IPS DF 6.9 (cell line): ENCODE measurements around the gene ME1.
"Not testable (repeated sequence)": the region's sequence is repeated elsewhere in the genome, so short reads cannot be mapped to it uniquely, and the experiment has no call there.

Experiments
- DNase-seq: peaks from one replicate; pipeline ENCODE4 v3.0.0-alpha.2; 2013; ENCODE audit warnings: low read depth, low spot score
- H3K27ac ChIP-seq: one replicate; pipeline ENCODE4 v1.5.1; 2013; ENCODE audit warnings: low read length, control low read depth
- H3K27me3 ChIP-seq: 2 replicates; pipeline ENCODE4 v1.6.1; 2013; ENCODE audit warnings: mild to moderate bottlenecking, low read length; ENCODE audit not compliant: control insufficient read depth, insufficient read depth
- H3K36me3 ChIP-seq: 2 replicates; pipeline ENCODE4 v1.6.1; 2013; ENCODE audit warnings: low read length; ENCODE audit not compliant: control insufficient read depth, insufficient read depth
- H3K4me1 ChIP-seq: 2 replicates; pipeline ENCODE4 v1.6.1; 2013; ENCODE audit warnings: low read length; ENCODE audit not compliant: control insufficient read depth, insufficient read depth
- H3K4me3 ChIP-seq: 2 replicates; pipeline ENCODE4 v1.5.1; 2013; ENCODE audit warnings: mild to moderate bottlenecking, low read length
- H3K9me3 ChIP-seq: 2 replicates; pipeline ENCODE4 v1.6.1; 2013; ENCODE audit warnings: low read length, inconsistent platforms; ENCODE audit not compliant: control insufficient read depth, insufficient read depth
- WGBS: extraction: QIAGEN DNeasy Blood & Tissue Kit; methylation state at CpG from one replicate; pipeline ENCODE4 v1.1.7; 2013; ENCODE audit warnings: mixed read lengths, missing lambda C conversion rate; ENCODE audit not compliant: insufficient read length, insufficient coverage; 5-methylcytosine and 5-hydroxymethylcytosine counted together

The ME1 gene

GRCh38 chr6:83270971-83271719 lies 159.7 kb downstream of the ME1 start:
- no peaks in the 10 kb centered on the region for H3K36me3 ChIP-seq
- no peaks in the 10 kb centered on the region for H3K27me3 ChIP-seq
- H3K27ac ChIP-seq, result no peak overlapping the region
- H3K4me3 ChIP-seq, result no peak overlapping the region
- no peak for DNase-seq
- H3K4me1 ChIP-seq, result no peaks in the 10 kb centered on the region
- WGBS, result no CpG with 5 or more reads among the region's 6 CpGs
- no peaks in the 10 kb centered on the region for H3K9me3 ChIP-seq

GRCh38 chr6:83265384-83265783 lies 165.5 kb downstream of the ME1 start:
- no peaks in the 10 kb centered on the region for H3K9me3 ChIP-seq
- no peak for DNase-seq
- no peaks in the 10 kb centered on the region for H3K4me1 ChIP-seq
- no peaks in the 10 kb centered on the region for H3K27me3 ChIP-seq
- H3K4me3 ChIP-seq, result no peak overlapping the region
- no CpG with 5 or more reads among the region's 2 CpGs for WGBS
- H3K27ac ChIP-seq, result no peak overlapping the region
- no peaks in the 10 kb centered on the region for H3K36me3 ChIP-seq

- Histone ChIP-seq H3K27me3 (no peaks in the 10 kb centered on the region), H3K4me3 (no peak overlapping the region), H3K36me3 (no peaks in the 10 kb centered on the region), H3K4me1 (no peaks in the 10 kb centered on the region), H3K27ac (no peak overlapping the region), H3K9me3 (no peaks in the 10 kb centered on the region)
- DNase-seq, result no peak
These were observed 170.3 kb downstream of the ME1 start for GRCh38 chr6:83260577-83260976.

- H3K27me3 ChIP-seq, result no peaks in the 10 kb centered on the region
- WGBS, result no CpG with 5 or more reads among the region's 1 CpG
- DNase-seq, result no peak
- no peaks in the 10 kb centered on the region for H3K9me3 ChIP-seq
- H3K27ac ChIP-seq, result no peak overlapping the region
- no peaks in the 10 kb centered on the region for H3K4me1 ChIP-seq
- H3K4me3 ChIP-seq, result no peak overlapping the region
- H3K36me3 ChIP-seq, result no peaks in the 10 kb centered on the region
These were observed 172.3 kb downstream of the ME1 start for GRCh38 chr6:83258517-83258916.

GRCh38 chr6:83257791-83258190 lies 173.1 kb downstream of the ME1 start:
- no peak for DNase-seq
- no peak overlapping the region for H3K4me3 ChIP-seq
- H3K27ac ChIP-seq, result no peak overlapping the region
- no peaks in the 10 kb centered on the region for H3K4me1 ChIP-seq
- no peaks in the 10 kb centered on the region for H3K36me3 ChIP-seq
- WGBS, result no CpG with 5 or more reads among the region's 3 CpGs
- no peaks in the 10 kb centered on the region for H3K27me3 ChIP-seq
- no peaks in the 10 kb centered on the region for H3K9me3 ChIP-seq

- not testable (repeated sequence) for DNase-seq, H3K36me3 ChIP-seq, H3K27me3 ChIP-seq, H3K9me3 ChIP-seq, H3K4me1 ChIP-seq, H3K4me3 ChIP-seq, H3K27ac ChIP-seq
- no CpG with 5 or more reads among the region's 3 CpGs for WGBS
These were observed 174.1 kb downstream of the ME1 start for GRCh38 chr6:83256719-83257118.

GRCh38 chr6:83252719-83253118 lies 178.1 kb downstream of the ME1 start:
- no peaks in the 10 kb centered on the region for H3K27me3 ChIP-seq
- no peak overlapping the region for H3K27ac ChIP-seq
- H3K4me1 ChIP-seq, result no peaks in the 10 kb centered on the region
- H3K36me3 ChIP-seq, result no peaks in the 10 kb centered on the region
- no peaks in the 10 kb centered on the region for H3K9me3 ChIP-seq
- no peak overlapping the region for H3K4me3 ChIP-seq
- DNase-seq, result no peak
- no CpG with 5 or more reads among the region's 1 CpG for WGBS

- Histone ChIP-seq H3K4me3 (no peak overlapping the region), H3K9me3 (no peaks in the 10 kb centered on the region), H3K4me1 (no peaks in the 10 kb centered on the region), H3K27ac (no peak overlapping the region), H3K27me3 (no peaks in the 10 kb centered on the region), H3K36me3 (no peaks in the 10 kb centered on the region)
- no peak for DNase-seq
These were observed 180.6 kb downstream of the ME1 start for GRCh38 chr6:83250235-83250634.

- Histone ChIP-seq H3K27ac (no peak overlapping the region), H3K4me1 (no peaks in the 10 kb centered on the region), H3K36me3 (no peaks in the 10 kb centered on the region), H3K27me3 (no peaks in the 10 kb centered on the region), H3K4me3 (no peak overlapping the region), H3K9me3 (no peaks in the 10 kb centered on the region)
- WGBS, result no CpG with 5 or more reads among the region's 3 CpGs
- no peak for DNase-seq
These were observed 183.4 kb downstream of the ME1 start for GRCh38 chr6:83247471-83247870.

GRCh38 chr6:83231146-83231545 lies 199.7 kb downstream of the ME1 start:
- no peak for DNase-seq
- WGBS, result no CpG with 5 or more reads among the region's 1 CpG

GRCh38 chr6:83226517-83226916 lies 204.3 kb downstream of the ME1 start:
- Histone ChIP-seq H3K9me3 (no peaks in the 10 kb centered on the region), H3K27ac (no peak overlapping the region), H3K4me3 (no peak overlapping the region), H3K36me3 (no peaks in the 10 kb centered on the region), H3K27me3 (no peaks in the 10 kb centered on the region), H3K4me1 (no peaks in the 10 kb centered on the region)
- WGBS, result no CpG with 5 or more reads among the region's 1 CpG
- no peak for DNase-seq

More at GRCh38 chr6:83231146-83231545, 199.7 kb downstream of the ME1 start:
- no peak overlapping the region for H3K4me3 ChIP-seq
- H3K9me3 ChIP-seq, result no peaks in the 10 kb centered on the region
- H3K27ac ChIP-seq, result no peak overlapping the region
- no peaks in the 10 kb centered on the region for H3K36me3 ChIP-seq
- H3K27me3 ChIP-seq, result no peaks in the 10 kb centered on the region
- H3K4me1 ChIP-seq, result no peaks in the 10 kb centered on the region
